ENCODE measurements around the gene FSHB. TPM values are rescaled to one million over a fixed set of nuclear protein-coding genes. Genes with fewer than 3 reads are reported as not detected.

Gene FSHB
- total RNA-seq, 1 experiment from 2014 or later = not detected

GRCh38 chr11:30186748-30187147 lies 44.1 kb upstream of the FSHB start:
- Histone ChIP-seq H3K9ac (ENCODE audit: extremely low read depth, insufficient read length, low read length) (no peak overlapping the region), H2BK12ac (ENCODE audit: insufficient read length, low read depth, low read length) (no peak overlapping the region), H4K5ac (ENCODE audit: insufficient read length, low read depth, low read length) (no peak overlapping the region), H4K91ac (ENCODE audit: insufficient read length, low read depth, low read length) (no peak overlapping the region), H3K79me1 (ENCODE audit: insufficient read depth, low read depth, low read length, poor library complexity, severe bottlenecking) (no peaks in the 10 kb centered on the region), H2BK5ac (ENCODE audit: insufficient read length, low read length) (no peak overlapping the region), H3K27ac (ENCODE audit: insufficient read length, low read depth, low read length) (no peak overlapping the region), H3K9me3 (ENCODE audit: control insufficient read depth, low read depth, low read length) (no peaks in the 10 kb centered on the region), H2AFZ (ENCODE audit: low read length) (no peak overlapping the region), H3K27me3 (ENCODE audit: insufficient read depth, low read length) (no peaks in the 10 kb centered on the region), H2AK5ac (ENCODE audit: insufficient read length, low read length) (no peak overlapping the region), H4K8ac (replicated peaks; ENCODE audit: insufficient read length, low read depth, low read length) (no peak overlapping the region), H3K14ac (ENCODE audit: insufficient read depth, low read length) (no peak overlapping the region), H2BK15ac (ENCODE audit: low read depth, low read length) (no peak overlapping the region), H2BK20ac (ENCODE audit: low read depth, low read length, poor library complexity, severe bottlenecking) (no peak overlapping the region), H3K4me2 (ENCODE audit: insufficient read depth, insufficient read length, low read length) (no peak overlapping the region), H3K56ac (ENCODE audit: insufficient read length, low read depth, low read length) (no peak overlapping the region), H3K4ac (ENCODE audit: low read depth, low read length) (no peak overlapping the region), H3K23me2 (ENCODE audit: insufficient read length, low read depth, low read length, poor library complexity, severe bottlenecking) (no peaks in the 10 kb centered on the region), H3K18ac (ENCODE audit: insufficient read length, low read depth, low read length) (no peak overlapping the region), H3K23ac (ENCODE audit: insufficient read length, low read depth, low read length) (no peak overlapping the region), H3K79me2 (ENCODE audit: insufficient read depth, low read length) (no peaks in the 10 kb centered on the region), H2BK120ac (ENCODE audit: low read depth, low read length, poor library complexity, severe bottlenecking) (no peak overlapping the region), H4K20me1 (ENCODE audit: control insufficient read depth, insufficient read depth, insufficient read length) (no peaks in the 10 kb centered on the region), H3T11ph (ENCODE audit: low read length) (no peak overlapping the region), H3K4me1 (ENCODE audit: insufficient read depth, low read length) (no peaks in the 10 kb centered on the region)
- DNase-seq = no peak
- Mint-ChIP-seq H3K36me3 (ENCODE audit: insufficient read depth in 1 of 3, low read depth in 3 of 3) (no peaks in the 10 kb centered on the region), H3K4me1 (no peaks in the 10 kb centered on the region), H3K27ac (no peak overlapping the region), H3K9me3 (peaks cover 18 to 21% of the 10 kb centered on the region in 2 experiments), H3K4me3 (no peak overlapping the region), H3K27me3 (ENCODE audit: low read depth) (peaks cover 5% of the 10 kb centered on the region; the same call in 1 of the 2 replicates)
- no peak for TF ChIP-seq CTCF (conservative IDR thresholded peaks at IDR 0.05)
- whole genome bisulfite sequencing (ENCODE audit: extremely low coverage, insufficient read length, low lambda C conversion rate) = no CpG with 5 or more reads among the region's 3 CpGs

Data from H9 (cell line).